GM18858 (cell line): ENCODE measurements around the gene TXNRD1.
"Not testable (repeated sequence)": the region's sequence is repeated elsewhere in the genome, so short reads cannot be mapped to it uniquely, and the experiment has no call there.

Experiments
- ATAC-seq: cut with Tn5 transposase; IDR thresholded peaks from one replicate; pipeline ENCODE4 v1.9.1; 2021; ENCODE audit not compliant: unreplicated experiment

Gene TXNRD1

GRCh38 chr12:104320627-104321024 is 105.0 kb downstream of the TXNRD1 start:
- ATAC-seq, result no peak

DNA sequence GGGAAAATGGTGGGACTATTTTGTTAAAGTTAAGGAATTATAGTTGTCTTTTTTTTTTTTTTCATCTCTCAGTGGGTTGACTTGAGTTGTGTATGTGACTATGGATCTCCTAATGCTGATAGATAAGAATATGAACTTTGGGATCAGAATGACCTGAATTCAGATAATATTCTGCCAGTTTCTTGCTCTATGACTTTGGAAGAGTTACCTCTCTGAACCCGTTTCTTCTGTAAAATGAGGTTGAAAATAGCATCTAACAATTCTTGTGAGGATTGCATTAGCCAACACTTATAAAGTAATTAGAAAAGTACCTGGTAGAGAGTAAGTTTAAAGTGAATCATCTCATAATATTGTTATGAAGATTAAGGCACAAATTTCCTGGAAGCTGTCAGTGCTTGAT is 106.4 kb downstream of the TXNRD1 start:
- no peak for ATAC-seq

DNA sequence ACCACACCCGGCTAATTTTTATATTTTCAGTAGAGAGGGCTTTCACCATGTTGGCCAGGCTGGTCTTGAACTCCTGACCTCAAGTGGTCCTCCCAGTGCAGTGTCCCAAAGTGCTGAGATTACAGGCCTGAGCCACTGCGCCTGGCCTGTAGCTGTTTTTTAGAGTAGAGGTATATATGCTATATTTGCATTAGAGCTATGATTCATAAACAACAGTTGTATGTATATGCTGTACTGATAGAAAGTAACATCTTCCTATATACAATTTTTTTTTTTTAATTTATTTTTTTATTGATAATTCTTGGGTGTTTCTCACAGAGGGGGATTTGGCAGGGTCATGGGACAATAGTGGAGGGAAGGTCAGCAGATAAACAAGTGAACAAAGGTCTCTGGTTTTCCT is 107.0 kb downstream of the TXNRD1 start:
- not testable (repeated sequence) for ATAC-seq

GRCh38 chr12:104323899-104324298 is 108.3 kb downstream of the TXNRD1 start:
- ATAC-seq, result no peak

DNA sequence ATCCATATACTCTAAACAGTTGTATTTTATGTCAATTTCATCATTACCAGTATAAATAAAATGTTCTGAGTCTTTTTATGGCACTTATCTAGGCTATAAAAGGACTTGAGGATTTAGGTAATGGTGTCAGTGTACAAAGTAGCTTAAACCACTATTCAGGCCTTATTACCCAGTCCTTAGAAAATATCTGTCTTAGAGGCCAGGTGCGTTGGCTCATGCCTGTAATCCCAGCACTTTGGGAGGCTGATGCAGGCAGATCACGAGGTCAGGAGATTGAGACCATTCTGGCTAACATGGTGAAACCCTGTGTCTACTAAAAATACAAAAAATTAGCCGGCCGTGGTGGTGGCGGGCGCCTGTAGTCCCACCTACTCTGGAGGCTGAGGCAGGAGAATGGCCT is 112.7 kb downstream of the TXNRD1 start:
- ATAC-seq, result not testable (repeated sequence)

- ATAC-seq, result no peak
Observed at GRCh38 chr12:104328790-104329189, 113.2 kb downstream of the TXNRD1 start.

DNA sequence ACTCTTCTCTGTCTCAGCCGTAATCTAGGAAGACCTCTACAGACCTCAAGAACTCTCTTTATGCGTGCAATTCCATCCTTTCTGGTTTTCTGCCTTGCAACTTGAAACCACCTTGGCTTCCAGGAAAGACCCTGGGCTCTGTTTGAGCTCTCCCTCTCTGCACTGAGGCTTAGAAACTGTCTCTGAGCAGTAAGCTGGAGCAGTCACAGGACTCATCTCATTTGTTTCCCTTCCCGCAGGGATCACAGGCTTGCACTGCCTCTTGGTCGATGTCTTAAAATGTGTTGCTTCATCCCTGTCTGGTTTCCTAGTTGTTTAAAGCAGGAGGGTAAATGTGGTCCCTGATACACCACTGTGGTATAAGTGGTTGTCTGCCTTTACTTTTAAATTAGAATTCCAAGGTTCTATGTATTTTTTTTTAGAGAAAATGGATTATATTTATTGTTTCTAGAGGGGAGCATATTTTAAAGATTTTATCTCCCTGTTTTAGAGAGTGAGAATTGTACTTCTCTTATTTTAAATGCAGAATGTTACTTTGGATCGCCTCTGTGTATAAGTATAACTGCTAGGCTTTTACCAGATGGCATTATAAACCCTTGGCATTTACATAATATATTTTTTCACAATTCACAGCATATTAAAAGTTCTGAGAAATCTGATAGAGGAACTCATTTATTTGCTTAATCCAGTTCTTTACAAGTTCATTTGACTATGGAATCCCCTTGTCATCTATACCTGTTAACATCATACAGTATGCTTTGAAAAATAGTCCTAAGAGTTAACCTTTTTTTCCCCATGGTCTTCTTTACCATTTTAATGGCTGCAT is 114.3 kb downstream of the TXNRD1 start:
- ATAC-seq, result no peak

GRCh38 chr12:104331376-104331775 is 115.8 kb downstream of the TXNRD1 start:
- ATAC-seq, result no peak

- not testable (repeated sequence) for ATAC-seq
Observed at GRCh38 chr12:104332273-104332672, 116.7 kb downstream of the TXNRD1 start.

- ATAC-seq, result no peak
Observed at GRCh38 chr12:104333692-104334255, 118.2 kb downstream of the TXNRD1 start.

- no peak for ATAC-seq
Observed at GRCh38 chr12:104334581-104334980, 119.0 kb downstream of the TXNRD1 start.

DNA sequence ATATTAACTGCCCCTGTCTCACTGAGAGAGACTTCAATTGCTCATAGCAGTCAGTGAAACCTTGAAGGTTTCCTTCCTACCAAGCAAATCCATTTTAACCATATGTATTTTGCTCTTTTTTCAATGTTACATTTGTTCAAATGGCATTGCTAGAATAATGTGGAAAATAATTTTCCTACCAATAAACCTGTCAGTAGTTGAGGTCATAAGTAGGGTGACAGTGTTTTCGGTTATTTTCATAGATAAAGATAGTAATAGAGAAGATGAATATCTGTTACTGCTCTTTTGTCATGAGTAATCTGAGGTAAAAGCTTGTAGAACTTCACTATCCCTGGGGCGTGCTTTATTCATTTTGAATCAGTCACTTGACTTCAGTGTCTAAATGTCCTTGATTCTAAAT is 120.5 kb downstream of the TXNRD1 start:
- no peak for ATAC-seq

GRCh38 chr12:104337030-104337558 is 121.5 kb downstream of the TXNRD1 start:
- no peak for ATAC-seq

DNA sequence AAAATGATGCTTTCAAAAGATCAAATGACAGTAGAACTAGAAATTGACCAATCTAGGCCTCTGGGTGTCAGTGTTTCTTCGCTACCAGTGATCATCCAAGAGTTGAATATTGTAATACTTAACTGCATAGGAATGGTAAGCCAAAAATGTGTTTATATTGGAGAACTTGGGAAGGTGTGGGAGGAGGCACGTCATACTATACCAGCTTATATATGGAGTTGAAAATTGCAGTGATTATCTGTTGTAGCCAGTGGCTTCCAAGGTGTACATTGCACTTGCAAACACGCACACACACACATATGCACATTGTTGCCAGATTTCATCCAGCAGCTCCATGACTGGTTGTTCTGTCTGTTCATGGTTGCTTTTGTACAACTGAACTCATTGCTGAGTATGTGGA is 124.1 kb downstream of the TXNRD1 start:
- no peak for ATAC-seq

- ATAC-seq, result no peak
Observed at GRCh38 chr12:104340177-104340576, 124.6 kb downstream of the TXNRD1 start.

- ATAC-seq, result no peak
Observed at GRCh38 chr12:104340925-104341611, 125.5 kb downstream of the TXNRD1 start.

DNA sequence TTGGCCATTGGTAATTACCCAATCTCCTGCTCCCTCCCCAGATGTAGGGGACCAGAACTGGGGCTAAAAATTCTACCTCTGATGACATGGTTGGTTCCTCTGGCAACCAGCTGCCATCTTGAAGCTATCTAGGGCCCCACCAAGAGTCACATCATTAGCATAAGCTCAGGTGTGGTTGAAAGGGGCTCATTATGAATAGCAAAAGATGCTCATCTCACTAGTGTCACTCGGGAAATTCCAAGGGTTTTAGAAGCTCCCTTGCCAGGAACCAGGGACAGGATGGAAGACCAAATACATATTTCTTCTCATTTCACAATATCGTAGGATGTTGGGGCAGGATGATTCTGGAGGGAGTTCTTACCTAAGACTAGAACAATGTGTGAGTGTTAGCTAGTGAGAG is 126.6 kb downstream of the TXNRD1 start:
- no peak for ATAC-seq

- no peak for ATAC-seq
Observed at GRCh38 chr12:104342635-104343249, 127.2 kb downstream of the TXNRD1 start.

- no peak for ATAC-seq
Observed at GRCh38 chr12:104344682-104345081, 129.1 kb downstream of the TXNRD1 start.

DNA sequence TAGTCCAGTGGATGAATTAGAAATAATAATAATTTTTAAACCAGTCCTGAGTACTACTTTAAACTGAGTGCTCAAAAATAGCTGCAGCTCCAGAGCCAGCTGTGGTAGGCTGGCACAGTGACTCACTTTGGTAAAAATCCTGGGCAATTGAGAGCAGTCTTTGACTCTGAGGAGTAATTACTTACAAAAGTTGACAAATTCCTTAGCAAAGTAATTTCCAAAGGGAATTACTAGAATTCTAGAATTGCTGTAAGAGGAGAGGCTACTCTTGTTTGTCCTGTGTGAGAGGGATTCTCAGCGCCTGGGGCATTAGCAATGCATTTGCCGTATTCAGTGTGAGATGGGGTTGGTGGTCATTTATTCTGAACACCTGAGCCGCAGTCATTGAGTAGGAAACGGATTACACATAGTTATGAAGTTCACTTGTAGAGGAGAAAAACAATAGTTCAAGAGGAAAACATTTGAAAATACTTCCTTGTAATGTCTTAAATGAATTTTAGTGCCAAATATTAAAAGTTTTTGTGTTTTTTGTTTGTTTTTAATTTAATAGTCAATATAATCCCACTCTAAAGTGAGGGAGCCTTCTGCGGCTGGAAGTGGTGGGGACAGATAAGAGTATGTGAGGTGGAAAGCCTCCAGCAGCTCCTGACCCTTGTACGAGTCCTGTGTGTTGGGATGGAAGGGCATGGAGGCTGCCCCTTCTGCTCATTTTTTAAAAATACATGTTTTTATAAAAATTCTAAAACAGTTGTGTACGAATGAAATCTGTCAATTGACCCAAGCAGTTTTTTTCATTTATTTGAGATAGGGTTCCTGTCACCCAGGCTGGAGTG is 129.9 kb downstream of the TXNRD1 start:
- ATAC-seq, result no peak
